Adrenal gland (tissue), 5 donors: ENCODE measurements around the gene ZNF394.
A peak's percentile ranks its signal among the peaks of the same experiment; 100 is the strongest.

Experiments
- CTCF ChIP-seq, 6 experiments: fragments of 450-650 bp in 4 of 6; fragments of 200-600 bp in 2 of 6; sonication (generic) in 1 of 6; IDR thresholded peaks; 1 replicate in 5 of 6; 2 replicates in 1 of 6; pipeline versions ENCODE4 v1.5.1 to v1.8.0; 2016 to 2021; ENCODE audit warnings: antibody characterized with exemption in 6 of 6, mild to moderate bottlenecking in 2 of 6, moderate library complexity in 1 of 6
- POLR2A ChIP-seq, 2 donors: fragments of 450-650 bp; IDR thresholded peaks; one replicate each; pipeline ENCODE4 v1.6.1; 2017; ENCODE audit warnings: antibody characterized with exemption in 2 of 2, mild to moderate bottlenecking in 2 of 2, moderate library complexity in 1 of 2
- donor health status: DM: no; HTN: no; CAD: no.

DNA sequence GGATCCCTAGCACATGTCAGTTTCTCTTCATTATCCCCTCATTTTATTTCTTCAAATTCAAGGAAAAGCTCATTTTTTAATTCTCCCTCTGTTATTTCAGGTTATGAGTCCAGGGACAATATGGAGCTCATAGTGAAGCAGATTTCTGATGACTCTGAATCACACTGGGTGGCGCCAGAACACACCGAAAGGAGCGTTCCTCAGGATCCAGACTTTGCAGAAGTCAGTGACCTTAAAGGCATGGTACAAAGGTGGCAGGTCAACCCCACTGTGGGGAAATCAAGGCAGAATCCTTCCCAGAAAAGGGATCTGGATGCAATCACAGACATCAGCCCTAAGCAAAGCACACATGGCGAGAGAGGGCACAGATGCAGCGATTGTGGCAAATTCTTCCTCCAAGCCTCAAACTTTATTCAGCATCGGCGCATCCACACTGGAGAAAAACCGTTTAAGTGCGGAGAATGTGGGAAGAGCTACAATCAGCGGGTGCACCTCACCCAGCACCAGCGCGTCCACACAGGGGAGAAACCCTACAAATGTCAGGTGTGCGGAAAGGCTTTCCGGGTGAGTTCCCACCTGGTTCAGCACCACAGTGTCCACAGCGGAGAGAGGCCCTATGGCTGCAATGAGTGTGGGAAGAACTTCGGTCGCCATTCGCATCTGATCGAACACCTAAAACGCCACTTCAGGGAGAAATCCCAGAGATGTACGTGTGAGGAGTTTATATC lies 25.8 kb upstream of the ZNF394 start:
- TF ChIP-seq POLR2A (IDR thresholded peaks at IDR 0.05) = no peak
- TF ChIP-seq CTCF (IDR thresholded peaks at IDR 0.05) = peak in 1 of 6 experiments; percentile 2
